HG03442 (cell line): ENCODE measurements around the gene TAF4B.
A peak's percentile ranks its signal among the peaks of the same experiment; 100 is the strongest.
"Not testable (repeated sequence)": the region's sequence is repeated elsewhere in the genome, so short reads cannot be mapped to it uniquely, and the experiment has no call there.

Experiments used
- ATAC-seq: cut with Tn5 transposase; IDR thresholded peaks from one replicate; pipeline ENCODE4 v1.9.1; 2021; ENCODE audit warnings: mild to moderate bottlenecking, moderate library complexity; ENCODE audit not compliant: unreplicated experiment

TAF4B gene

GRCh38 chr18:26226229-26227050 lies at the start of gene TAF4B:
TSS of gene TAF4B (plus strand) at chr18:26226445. CDS start at chr18:26226934, 489 bp downstream.
- peak; percentile 86 for ATAC-seq

GRCh38 chr18:26181343-26181826 lies 44.9 kb upstream of the TAF4B start:
- ATAC-seq, result peak; percentile 58

- ATAC-seq, result no peak
Observed at GRCh38 chr18:26183395-26184112, 42.7 kb upstream of the TAF4B start.

GRCh38 chr18:26185267-26185666 lies 41.0 kb upstream of the TAF4B start:
- ATAC-seq, result no peak

- ATAC-seq, result peak; percentile 81
Observed at GRCh38 chr18:26190506-26190905, 35.7 kb upstream of the TAF4B start.

GRCh38 chr18:26192233-26192632 lies 34.0 kb upstream of the TAF4B start:
- ATAC-seq, result no peak

- ATAC-seq, result no peak
Observed at GRCh38 chr18:26196605-26197004, 29.6 kb upstream of the TAF4B start.

GRCh38 chr18:26202001-26202400 lies 24.2 kb upstream of the TAF4B start:
- ATAC-seq, result not testable (repeated sequence)

GRCh38 chr18:26205318-26205717 lies 20.9 kb upstream of the TAF4B start:
- ATAC-seq, result no peak

GRCh38 chr18:26206488-26206887 lies 19.8 kb upstream of the TAF4B start:
- ATAC-seq, result no peak

- ATAC-seq, result no peak
Observed at GRCh38 chr18:26207937-26208336, 18.3 kb upstream of the TAF4B start.

- ATAC-seq, result no peak
Observed at GRCh38 chr18:26208977-26209376, 17.3 kb upstream of the TAF4B start.

- ATAC-seq, result no peak
Observed at GRCh38 chr18:26210147-26210546, 16.1 kb upstream of the TAF4B start.

- peak; percentile 94 for ATAC-seq
Observed at GRCh38 chr18:26215247-26215970, 10.8 kb upstream of the TAF4B start.

GRCh38 chr18:26225022-26225693 lies 1.1 kb upstream of the TAF4B start:
- ATAC-seq, result no peak

GRCh38 chr18:26225915-26226228 lies 373 bp upstream of the TAF4B start:
- ATAC-seq, result no peak

GRCh38 chr18:26227051-26227670 lies 916 bp downstream of the TAF4B start:
- no peak for ATAC-seq

GRCh38 chr18:26228562-26229260 lies 2.5 kb downstream of the TAF4B start:
- no peak for ATAC-seq

GRCh38 chr18:26230497-26230896 lies 4.3 kb downstream of the TAF4B start:
- ATAC-seq, result no peak

- no peak for ATAC-seq
Observed at GRCh38 chr18:26233208-26233607, 7.0 kb downstream of the TAF4B start.
